GM21360 (cell line): ENCODE measurements around the gene LAMB4.
A peak's percentile ranks its signal among the peaks of the same experiment; 100 is the strongest.

Experiments
- ATAC-seq: cut with Tn5 transposase; IDR thresholded peaks from one replicate; pipeline ENCODE4 v1.9.1; 2021; ENCODE audit warnings: mild to moderate bottlenecking, moderate library complexity; ENCODE audit not compliant: unreplicated experiment

Gene LAMB4

GRCh38 chr7:108142675-108143259 lies 12.6 kb upstream of the LAMB4 start:
- ATAC-seq = no peak

- ATAC-seq = no peak
These were observed 12.0 kb upstream of the LAMB4 start for GRCh38 chr7:108142180-108142579.

GRCh38 chr7:108140671-108141070 lies 10.5 kb upstream of the LAMB4 start:
- ATAC-seq = no peak

GRCh38 chr7:108138911-108139310 lies 8.8 kb upstream of the LAMB4 start:
- ATAC-seq = no peak

GRCh38 chr7:108137993-108138392 lies 7.8 kb upstream of the LAMB4 start:
- no peak for ATAC-seq

- no peak for ATAC-seq
These were observed 6.9 kb upstream of the LAMB4 start for GRCh38 chr7:108137040-108137439.

GRCh38 chr7:108136191-108136688 lies 6.1 kb upstream of the LAMB4 start:
- peak; percentile 25 for ATAC-seq

GRCh38 chr7:108135446-108136190 lies 5.5 kb upstream of the LAMB4 start:
- ATAC-seq = peak; percentile 97

GRCh38 chr7:108134486-108134885 lies 4.3 kb upstream of the LAMB4 start:
- ATAC-seq = no peak

- ATAC-seq = no peak
These were observed 2.5 kb upstream of the LAMB4 start for GRCh38 chr7:108132551-108133265.

GRCh38 chr7:108129018-108129965 lies 869 bp downstream of the LAMB4 start:
- no peak for ATAC-seq

GRCh38 chr7:108128514-108128913 lies 1.6 kb downstream of the LAMB4 start:
- no peak for ATAC-seq

- ATAC-seq = no peak
These were observed 2.7 kb downstream of the LAMB4 start for GRCh38 chr7:108127461-108127860.

- ATAC-seq = no peak
These were observed 5.3 kb downstream of the LAMB4 start for GRCh38 chr7:108124820-108125219.

GRCh38 chr7:108122181-108122580 lies 8.0 kb downstream of the LAMB4 start:
- ATAC-seq = no peak

- ATAC-seq = no peak
These were observed 9.2 kb downstream of the LAMB4 start for GRCh38 chr7:108120933-108121332.

- ATAC-seq = no peak
These were observed 10.0 kb downstream of the LAMB4 start for GRCh38 chr7:108120196-108120595.

- no peak for ATAC-seq
These were observed 11.2 kb downstream of the LAMB4 start for GRCh38 chr7:108118959-108119358.

GRCh38 chr7:108114117-108114841 lies 15.9 kb downstream of the LAMB4 start:
- peak; percentile 69 for ATAC-seq

- no peak for ATAC-seq
These were observed 17.5 kb downstream of the LAMB4 start for GRCh38 chr7:108112683-108113082.
